Gastroesophageal sphincter (tissue), 3 donors: ENCODE measurements around the gene CCL16.
"Not testable (repeated sequence)": the region's sequence is repeated elsewhere in the genome, so short reads cannot be mapped to it uniquely, and the experiment has no call there.

Source experiments
- EP300 ChIP-seq: sonication (generic); formaldehyde crosslinking; IDR thresholded peaks from one replicate; pipeline ENCODE4 v1.6.1; 2017; ENCODE audit warnings: antibody characterized with exemption, mild to moderate bottlenecking
- POLR2A ChIP-seq, 2 donors: fragments of 450-650 bp; IDR thresholded peaks; one replicate each; pipeline ENCODE4 v1.6.1; 2017; ENCODE audit warnings: antibody characterized with exemption in 2 of 2, mild to moderate bottlenecking in 2 of 2, moderate library complexity in 1 of 2
- TF ChIP-seq, protein P1 (sequence below), 4 experiments: fragments of 200-600 bp in 2 of 4; fragments of 450-650 bp in 2 of 4; sonication (generic) in 1 of 4; IDR thresholded peaks; one replicate each; pipeline ENCODE4 v1.5.1; 2017 to 2019; ENCODE audit warnings: antibody characterized with exemption in 4 of 4, mild to moderate bottlenecking in 2 of 4, moderate library complexity in 2 of 4

DNA sequence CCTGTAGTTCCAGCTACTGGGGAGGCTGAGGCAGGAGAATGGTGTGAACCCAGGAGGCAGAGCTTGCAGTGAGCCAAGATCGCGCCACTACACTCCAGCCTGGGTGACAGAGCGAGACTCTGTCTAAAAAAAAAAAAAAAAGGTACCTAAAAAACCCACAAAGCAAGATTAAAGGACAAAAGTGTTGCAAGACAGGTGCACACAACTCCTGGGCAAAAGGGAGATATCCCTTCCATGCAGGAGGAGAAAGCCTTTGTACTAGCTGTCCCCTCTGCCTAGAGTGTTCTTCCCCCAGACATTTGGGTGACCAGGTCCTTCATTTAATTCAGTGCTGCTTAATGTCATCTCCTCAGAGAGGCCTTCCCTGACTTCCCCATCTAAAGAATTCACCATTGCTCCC lies 42.8 kb downstream of the CCL16 start:
- TF ChIP-seq POLR2A (IDR thresholded peaks at IDR 0.05); EP300: not testable (repeated sequence)
- TF ChIP-seq, protein P1, sequence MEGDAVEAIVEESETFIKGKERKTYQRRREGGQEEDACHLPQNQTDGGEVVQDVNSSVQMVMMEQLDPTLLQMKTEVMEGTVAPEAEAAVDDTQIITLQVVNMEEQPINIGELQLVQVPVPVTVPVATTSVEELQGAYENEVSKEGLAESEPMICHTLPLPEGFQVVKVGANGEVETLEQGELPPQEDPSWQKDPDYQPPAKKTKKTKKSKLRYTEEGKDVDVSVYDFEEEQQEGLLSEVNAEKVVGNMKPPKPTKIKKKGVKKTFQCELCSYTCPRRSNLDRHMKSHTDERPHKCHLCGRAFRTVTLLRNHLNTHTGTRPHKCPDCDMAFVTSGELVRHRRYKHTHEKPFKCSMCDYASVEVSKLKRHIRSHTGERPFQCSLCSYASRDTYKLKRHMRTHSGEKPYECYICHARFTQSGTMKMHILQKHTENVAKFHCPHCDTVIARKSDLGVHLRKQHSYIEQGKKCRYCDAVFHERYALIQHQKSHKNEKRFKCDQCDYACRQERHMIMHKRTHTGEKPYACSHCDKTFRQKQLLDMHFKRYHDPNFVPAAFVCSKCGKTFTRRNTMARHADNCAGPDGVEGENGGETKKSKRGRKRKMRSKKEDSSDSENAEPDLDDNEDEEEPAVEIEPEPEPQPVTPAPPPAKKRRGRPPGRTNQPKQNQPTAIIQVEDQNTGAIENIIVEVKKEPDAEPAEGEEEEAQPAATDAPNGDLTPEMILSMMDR (IDR thresholded peaks at IDR 0.05), result not testable (repeated sequence)
